Stomach (tissue), 4 donors: Measurements from ENCODE around the gene STAC2.

Source experiments
- CTCF ChIP-seq, 7 experiments: fragments of 450-650 bp in 4 of 7; fragments of 200-600 bp in 3 of 7; sonication (generic) in 3 of 7; IDR thresholded peaks; one replicate each; pipeline ENCODE4 v1.5.1; 2016 to 2019; ENCODE audit warnings: antibody characterized with exemption in 7 of 7, control low read depth in 2 of 7, mild to moderate bottlenecking in 1 of 7
- EP300 ChIP-seq: sonication (generic); formaldehyde crosslinking; IDR thresholded peaks from one replicate; pipeline ENCODE4 v1.6.1; 2017; ENCODE audit warnings: antibody characterized with exemption
- POLR2A ChIP-seq, 4 donors: fragments of 450-650 bp; IDR thresholded peaks; one replicate each; pipeline ENCODE4 v1.6.1; 2016; ENCODE audit warnings: antibody characterized with exemption in 4 of 4, control low read depth in 2 of 4, mild to moderate bottlenecking in 1 of 4, moderate library complexity in 1 of 4
- POLR2AphosphoS5 ChIP-seq, 3 donors: sonication (generic); formaldehyde crosslinking; IDR thresholded peaks; one replicate each; pipeline ENCODE4 v1.6.1; 2016; ENCODE audit warnings: antibody characterized with exemption in 3 of 3

GRCh38 chr17:39236450-39236927, 10.7 kb upstream of the STAC2 start:
- no peak for TF ChIP-seq CTCF (IDR thresholded peaks at IDR 0.05)
- TF ChIP-seq EP300, result no peak
- no peak for TF ChIP-seq POLR2AphosphoS5 (IDR thresholded peaks at IDR 0.05)
- no peak for TF ChIP-seq POLR2A (IDR thresholded peaks at IDR 0.05)
